ENCODE results near the gene PAM. TPM values are rescaled to one million over a fixed set of nuclear protein-coding genes. Genes with fewer than 3 reads are reported as not detected.

The PAM gene
- total and polyA plus RNA-seq, 2 of the 8 experiments (the other 6 are each of a cell fraction or from before 2014, with no cell fraction given), result 30.4 to 67.8 TPM

- Histone ChIP-seq H2BK12ac (ENCODE audit: low read depth, low read length) (no peak overlapping the region), H3K4me1 (replicated peaks in 1 of 4; ENCODE audit: control insufficient read depth in 3 of 4, insufficient read depth in 4 of 4, low read length in 3 of 4) (peaks cover 0 to 7% (median 5%) of the 10 kb centered on the region in 4 experiments; a peak in 2 of 7 replicates), H3K27ac (ENCODE audit: low read depth, low read length) (no peak overlapping the region), H3K79me2 (ENCODE audit: control insufficient read depth in 1 of 2, insufficient read depth in 2 of 2, low read length in 2 of 2) (no peaks in the 10 kb centered on the region), H3K79me1 (ENCODE audit: low read depth, low read length) (no peaks in the 10 kb centered on the region), H2AK5ac (ENCODE audit: low read depth, low read length) (no peak overlapping the region), H2BK15ac (ENCODE audit: low read length) (no peak overlapping the region), H4K8ac (ENCODE audit: extremely low read depth, insufficient read depth, low read length) (no peak overlapping the region), H3K9ac (replicated peaks in 1 of 4; ENCODE audit: extremely low read depth in 1 of 4, low read depth in 3 of 4, low read length in 3 of 4) (no peak overlapping the region), H4K91ac (replicated peaks; ENCODE audit: insufficient read length, low read length) (no peak overlapping the region), H3K4me2 (ENCODE audit: insufficient read depth in 1 of 2, low read depth in 2 of 2, low read length in 2 of 2) (no peak overlapping the region), H3K36me3 (ENCODE audit: control insufficient read depth in 2 of 4, insufficient read depth in 4 of 4, low read length in 3 of 4) (no peaks in the 10 kb centered on the region), H2BK20ac (ENCODE audit: low read length) (no peak overlapping the region), H3K27me3 (replicated peaks in 1 of 4; ENCODE audit: control insufficient read depth in 3 of 4, extremely low read depth in 1 of 4, insufficient read depth in 3 of 4, low read length in 3 of 4) (no peaks in the 10 kb centered on the region), H3K14ac (ENCODE audit: insufficient read length) (no peak overlapping the region), H3K4me3 (ENCODE audit: extremely low read depth in 1 of 4, insufficient read depth in 2 of 4, low read depth in 3 of 4, low read length in 4 of 4) (no peak overlapping the region), H2AFZ (ENCODE audit: low read length) (no peak overlapping the region), H4K20me1 (replicated peaks in 1 of 2; ENCODE audit: control insufficient read depth in 1 of 2, insufficient read depth in 2 of 2, low read length in 2 of 2) (no peaks in the 10 kb centered on the region), H2BK5ac (ENCODE audit: low read depth, low read length) (no peak overlapping the region), H3K56ac (replicated peaks; ENCODE audit: insufficient read length, low read depth, low read length) (no peak overlapping the region), H3K4ac (replicated peaks; ENCODE audit: insufficient read length, low read depth, low read length) (no peak overlapping the region), H2BK120ac (replicated peaks; ENCODE audit: low read depth, low read length) (no peak overlapping the region), H3K23me2 (ENCODE audit: low read depth, low read length) (no peaks in the 10 kb centered on the region), H3K23ac (ENCODE audit: insufficient read length) (no peak overlapping the region), H3K9me3 (ENCODE audit: insufficient read depth in 2 of 2, low read depth in 1 of 2, low read length in 1 of 2) (no peaks in the 10 kb centered on the region), H4K5ac (ENCODE audit: insufficient read length, low read depth, low read length) (no peak overlapping the region), H3K18ac (ENCODE audit: extremely low read depth, low read length) (no peak overlapping the region)
- no peak for DNase-seq (ENCODE audit: low read depth in 1 of 2, low spot score in 2 of 2)
- 94% methylated on average over 4 of the region's 4 CpGs; no CpG with 5 or more reads in 1 of the 2 experiments for WGBS, 2 experiments (ENCODE audit: extremely low coverage in 1 of 2, insufficient coverage in 1 of 2, insufficient read length in 1 of 2, insufficient replicate concordance in 2 of 2, low coverage in 1 of 2, low lambda C conversion rate in 2 of 2, missing lambda C conversion rate in 1 of 2)
- POLR2A ChIA-PET (ENCODE audit: partially characterized antibody), result no interaction called here
- CTCF ChIA-PET (ENCODE audit: partially characterized antibody), result interaction anchor here (0.8 to 1.3 kb wide), 2 partner anchors 11 to 62 kb away, joined by 3 read pairs; partner anchors contain the start of gene PAM
- no peak for FAIRE-seq
- TF ChIP-seq, protein P1, sequence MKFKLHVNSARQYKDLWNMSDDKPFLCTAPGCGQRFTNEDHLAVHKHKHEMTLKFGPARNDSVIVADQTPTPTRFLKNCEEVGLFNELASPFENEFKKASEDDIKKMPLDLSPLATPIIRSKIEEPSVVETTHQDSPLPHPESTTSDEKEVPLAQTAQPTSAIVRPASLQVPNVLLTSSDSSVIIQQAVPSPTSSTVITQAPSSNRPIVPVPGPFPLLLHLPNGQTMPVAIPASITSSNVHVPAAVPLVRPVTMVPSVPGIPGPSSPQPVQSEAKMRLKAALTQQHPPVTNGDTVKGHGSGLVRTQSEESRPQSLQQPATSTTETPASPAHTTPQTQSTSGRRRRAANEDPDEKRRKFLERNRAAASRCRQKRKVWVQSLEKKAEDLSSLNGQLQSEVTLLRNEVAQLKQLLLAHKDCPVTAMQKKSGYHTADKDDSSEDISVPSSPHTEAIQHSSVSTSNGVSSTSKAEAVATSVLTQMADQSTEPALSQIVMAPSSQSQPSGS (IDR thresholded peaks at IDR 0.05; ENCODE audit: low read length), result no peak
- TF ChIP-seq HDAC2 (IDR thresholded peaks at IDR 0.05; ENCODE audit: borderline replicate concordance in 1 of 2, low read depth in 2 of 2, low read length in 2 of 2) (no peak), NRF1 (IDR thresholded peaks at IDR 0.05; ENCODE audit: low read depth, low read length) (no peak), CBX5 (IDR thresholded peaks at IDR 0.05; ENCODE audit: low read depth, low read length) (no peak), GTF2F1 (IDR thresholded peaks at IDR 0.05; ENCODE audit: borderline replicate concordance, low read depth, low read length) (no peak), EP300 (IDR thresholded peaks at IDR 0.05; ENCODE audit: borderline replicate concordance in 1 of 2, low read depth in 2 of 2, low read length in 2 of 2) (no peak), TCF12 (IDR thresholded peaks at IDR 0.05; ENCODE audit: low read depth, low read length) (no peak), YY1 (IDR thresholded peaks at IDR 0.05; ENCODE audit: low read depth, low read length) (no peak), KDM5A (IDR thresholded peaks at IDR 0.05; ENCODE audit: low read length) (no peak), MAX (IDR thresholded peaks at IDR 0.05) (no peak), CEBPB (IDR thresholded peaks at IDR 0.05; ENCODE audit: low read depth, low read length) (no peak), CTBP2 (IDR thresholded peaks at IDR 0.05; ENCODE audit: borderline replicate concordance, insufficient read depth, insufficient read length, low read length) (no peak)
Observed at GRCh38 chr5:102743900-102744299, 11.2 kb upstream of the PAM start.

Data from H1 (cell line).